Mucosa of gallbladder (tissue), 1 donor: Measurements from ENCODE around the gene CTNNA3. TPM values are rescaled to one million over a fixed set of nuclear protein-coding genes. Genes with fewer than 3 reads are reported as not detected.

ENCODE experiments used
- DNase-seq: peaks from one replicate; pipeline ENCODE4 v3.0.0-alpha.2; 2020; ENCODE audit warnings: low spot score
- total RNA-seq: library from RNA; stranded (reverse); gene quantifications from one replicate; pipeline ENCODE4 v1.2.1, GENCODE V29; 2021
- donor health status: DM: no; HTN: no; CAD: no.

Gene CTNNA3
- total RNA-seq, 1 donor from 2014 or later = 3.7 TPM

DNA sequence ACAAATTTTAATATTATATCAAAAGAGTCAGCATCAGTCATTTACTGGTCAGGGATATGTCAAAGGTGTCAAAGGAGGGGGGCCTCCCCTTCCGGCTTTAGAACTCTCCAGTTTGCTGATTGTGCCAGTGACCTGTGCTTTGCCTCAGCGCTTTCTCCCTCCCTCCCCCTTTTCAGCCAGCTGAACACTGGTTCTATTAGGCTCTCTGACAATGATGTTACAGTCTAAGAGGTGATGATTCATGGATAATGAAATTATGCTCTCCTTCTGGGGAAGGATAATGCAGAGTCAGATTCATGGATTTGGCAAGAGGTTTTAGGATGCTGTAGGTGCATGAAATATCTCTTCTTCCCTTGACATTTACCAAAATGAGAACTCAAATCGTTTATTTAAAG is 764.0 kb downstream of the CTNNA3 start:
- no peak for DNase-seq

DNA sequence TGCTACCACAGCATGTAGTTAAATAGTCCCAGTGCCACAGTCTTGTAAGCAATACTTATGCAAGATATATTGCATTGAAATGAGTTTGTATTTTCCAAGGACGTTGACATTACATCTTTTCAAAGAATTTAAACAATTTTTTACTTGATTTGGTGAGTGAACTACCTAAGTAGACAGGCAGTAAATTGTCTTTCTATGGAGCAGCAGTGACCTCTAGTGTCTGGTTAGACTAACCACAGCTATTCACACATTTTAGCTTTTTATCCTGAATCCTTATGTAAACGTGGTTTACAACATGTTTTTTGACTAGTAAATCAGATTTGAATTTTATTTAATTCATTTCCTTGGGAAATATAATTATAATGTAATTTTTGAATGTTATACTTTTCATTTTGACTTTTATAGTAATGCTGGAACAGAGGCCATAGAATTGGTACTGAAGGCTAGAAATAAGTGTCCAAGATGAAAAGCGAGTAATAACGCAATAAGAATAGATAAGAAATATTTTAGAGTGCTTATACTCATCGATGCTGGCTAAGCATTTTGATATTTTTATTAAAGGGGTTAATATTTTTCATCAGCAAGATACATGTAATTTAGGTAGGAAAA is 764.6 kb downstream of the CTNNA3 start:
- no peak for DNase-seq

- no peak for DNase-seq
These were observed 766.6 kb downstream of the CTNNA3 start for GRCh38 chr10:66929375-66929774.

DNA sequence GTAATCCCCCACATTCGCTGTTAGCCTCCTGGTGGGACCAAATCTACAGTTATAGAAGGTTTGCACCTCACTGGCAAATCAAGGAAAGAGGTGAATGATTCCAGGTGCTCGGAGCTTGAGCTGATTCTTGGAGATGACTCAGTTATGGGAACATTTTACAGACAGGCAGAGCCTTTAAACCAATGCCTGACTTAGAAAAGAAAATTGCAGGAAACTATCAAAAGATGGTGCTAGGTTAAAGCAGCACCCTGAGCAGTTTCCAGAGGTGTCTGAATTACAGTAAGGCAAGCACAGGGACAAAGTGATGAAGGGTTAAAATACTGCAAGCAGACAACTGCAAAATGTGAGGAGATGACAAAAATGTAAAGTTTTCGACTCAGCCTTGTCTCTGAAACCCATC is 767.2 kb downstream of the CTNNA3 start:
- no peak for DNase-seq

DNA sequence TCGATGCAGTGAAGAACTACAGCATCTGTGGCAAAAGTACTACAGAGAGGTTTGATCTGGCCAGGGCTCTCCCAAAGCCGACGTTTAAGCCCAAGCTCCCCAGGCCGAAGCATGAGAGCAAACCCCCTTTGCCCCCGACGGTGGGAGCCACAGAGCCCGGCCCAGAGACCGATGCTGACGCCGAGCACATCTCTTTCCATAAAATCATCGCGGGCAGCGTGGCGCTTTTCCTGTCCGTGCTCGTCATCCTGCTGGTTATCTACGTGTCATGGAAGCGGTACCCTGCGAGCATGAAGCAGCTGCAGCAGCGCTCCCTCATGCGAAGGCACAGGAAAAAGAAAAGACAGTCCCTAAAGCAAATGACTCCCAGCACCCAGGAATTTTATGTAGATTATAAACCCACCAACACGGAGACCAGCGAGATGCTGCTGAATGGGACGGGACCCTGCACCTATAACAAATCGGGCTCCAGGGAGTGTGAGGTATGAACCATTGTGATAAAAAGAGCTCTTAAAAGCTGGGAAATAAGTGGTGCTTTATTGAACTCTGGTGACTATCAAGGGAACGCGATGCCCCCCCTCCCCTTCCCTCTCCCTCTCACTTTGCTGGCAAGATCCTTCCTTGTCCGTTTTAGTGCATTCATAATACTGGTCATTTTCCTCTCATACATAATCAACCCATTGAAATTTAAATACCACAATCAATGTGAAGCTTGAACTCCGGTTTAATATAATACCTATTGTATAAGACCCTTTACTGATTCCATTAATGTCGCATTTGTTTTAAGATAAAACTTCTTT is 767.8 kb downstream of the CTNNA3 start:
- DNase-seq = no peak

GRCh38 chr10:66927251-66927935 is 768.6 kb downstream of the CTNNA3 start:
- DNase-seq = no peak

- no peak for DNase-seq
These were observed 769.2 kb downstream of the CTNNA3 start for GRCh38 chr10:66926841-66927240.

DNA sequence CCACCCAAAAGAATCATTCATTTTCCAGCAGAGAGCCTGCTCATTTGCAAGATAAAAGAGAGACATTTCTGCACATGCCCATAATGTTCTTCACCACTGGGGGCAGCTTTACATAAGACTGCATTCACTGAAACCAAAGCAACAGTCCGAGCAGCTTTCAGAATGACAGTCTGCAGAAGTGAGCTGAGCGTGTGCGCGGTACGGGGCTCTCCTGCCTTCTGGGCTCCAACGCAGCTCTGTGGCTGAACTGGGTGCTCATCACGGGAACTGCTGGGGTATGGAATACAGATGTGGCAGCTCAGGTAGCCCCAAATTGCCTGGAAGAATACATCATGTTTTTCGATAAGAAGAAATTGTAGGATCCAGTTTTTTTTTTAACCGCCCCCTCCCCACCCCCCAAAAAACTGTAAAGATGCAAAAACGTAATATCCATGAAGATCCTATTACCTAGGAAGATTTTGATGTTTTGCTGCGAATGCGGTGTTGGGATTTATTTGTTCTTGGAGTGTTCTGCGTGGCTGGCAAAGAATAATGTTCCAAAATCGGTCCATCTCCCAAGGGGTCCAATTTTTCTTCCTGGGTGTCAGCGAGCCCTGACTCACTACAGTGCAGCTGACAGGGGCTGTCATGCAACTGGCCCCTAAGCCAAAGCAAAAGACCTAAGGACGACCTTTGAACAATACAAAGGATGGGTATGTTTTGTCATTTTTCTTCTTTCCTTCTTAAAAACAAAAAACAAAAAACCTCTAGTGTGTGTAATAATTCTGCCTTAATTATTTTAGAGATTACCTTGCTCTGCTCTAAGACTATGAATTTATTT is 769.9 kb downstream of the CTNNA3 start, which contains the start of gene LRRTM3:
LRRTM3 (plus strand) TSS at position 141 of the 820 bp plus-strand sequence.
- DNase-seq = peak; percentile 61

DNA sequence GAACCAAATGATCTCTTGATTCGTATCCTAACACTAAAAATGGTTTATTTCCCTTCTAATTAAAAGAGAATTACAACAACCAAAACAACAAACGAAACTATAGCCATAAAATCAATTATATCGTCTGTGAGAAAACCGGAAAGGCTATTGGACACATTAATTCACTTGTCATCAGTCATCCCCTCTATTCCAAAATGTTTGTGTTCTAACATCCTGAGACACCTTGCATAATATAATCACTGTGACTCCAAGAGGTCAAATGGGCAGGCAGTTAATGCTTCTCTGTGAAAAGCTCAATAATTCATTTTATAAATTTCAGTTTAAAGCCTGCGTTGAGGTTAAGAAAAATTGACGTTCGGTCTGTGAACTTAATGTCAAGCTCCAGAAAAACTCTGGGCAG is 770.6 kb downstream of the CTNNA3 start:
- no peak for DNase-seq

DNA sequence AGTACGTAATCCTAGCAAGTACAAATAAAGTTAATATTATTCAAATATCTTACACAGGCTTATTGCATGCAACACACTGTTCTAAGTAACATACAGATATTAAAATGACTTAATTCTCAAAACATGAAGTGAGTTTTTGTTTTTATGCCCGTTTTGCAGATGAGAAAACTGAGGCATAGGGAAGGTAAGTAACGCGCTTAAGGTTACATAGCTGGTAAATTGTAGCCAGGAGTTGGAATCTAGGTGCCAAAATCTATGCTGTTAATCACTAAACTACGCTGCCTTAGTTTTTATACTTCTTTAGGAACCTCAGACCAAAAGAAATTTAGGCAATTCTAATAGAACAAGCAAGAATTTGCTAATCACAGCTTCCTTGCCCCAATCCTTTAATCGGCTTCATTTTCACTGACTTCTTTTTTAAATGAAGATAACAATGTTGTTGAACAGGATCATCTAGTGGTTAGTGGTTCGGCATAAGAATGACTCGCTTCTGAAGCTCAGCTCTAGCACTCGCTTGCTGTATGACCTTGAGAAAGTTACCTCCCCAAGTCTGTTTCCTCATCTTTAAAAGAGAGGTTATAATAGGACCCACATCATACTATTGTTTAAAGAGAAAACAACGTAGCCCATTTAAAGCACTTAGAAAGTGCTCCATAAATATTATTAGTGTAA is 771.2 kb downstream of the CTNNA3 start:
- no peak for DNase-seq

DNA sequence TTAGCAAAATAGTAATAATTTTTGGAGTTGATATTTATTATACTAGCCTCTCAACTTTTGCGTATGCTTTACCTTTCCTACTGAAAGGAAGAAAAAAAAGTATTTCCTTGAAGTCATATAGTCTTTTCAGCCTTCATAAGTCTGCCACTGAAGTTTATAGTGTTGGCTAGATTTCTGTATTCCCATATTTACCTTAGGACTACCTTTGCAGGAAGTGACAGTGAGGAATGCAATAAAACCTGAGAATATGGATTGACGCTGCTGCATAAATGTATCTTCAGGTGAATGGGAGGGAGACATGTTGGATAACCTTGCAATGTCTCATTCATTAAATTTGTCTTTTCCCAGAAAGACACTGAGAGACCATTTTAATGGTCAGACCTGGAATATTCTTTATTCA is 776.7 kb downstream of the CTNNA3 start:
- no peak for DNase-seq

- DNase-seq = no peak
These were observed 778.9 kb downstream of the CTNNA3 start for GRCh38 chr10:66917104-66917503.

DNA sequence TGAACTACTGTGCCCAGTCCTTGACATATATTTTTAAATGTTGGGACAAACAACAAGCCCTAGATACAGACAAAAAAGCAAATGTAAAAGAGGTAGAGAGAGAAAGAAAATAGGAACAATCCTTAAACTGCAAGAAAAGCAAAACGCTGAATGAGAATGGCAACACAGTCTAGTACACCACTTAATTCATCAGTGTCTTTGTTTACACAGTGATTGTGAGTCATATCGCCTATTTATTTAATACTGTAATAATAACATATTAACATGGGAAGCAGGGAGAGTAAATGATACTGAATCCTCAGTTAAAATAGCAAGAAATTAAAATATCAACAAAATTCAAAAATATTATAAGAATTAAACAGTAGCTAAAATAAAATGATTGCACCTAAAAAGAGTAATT is 780.0 kb downstream of the CTNNA3 start:
- DNase-seq = no peak

GRCh38 chr10:66910671-66911070 is 785.3 kb downstream of the CTNNA3 start:
- no peak for DNase-seq

DNA sequence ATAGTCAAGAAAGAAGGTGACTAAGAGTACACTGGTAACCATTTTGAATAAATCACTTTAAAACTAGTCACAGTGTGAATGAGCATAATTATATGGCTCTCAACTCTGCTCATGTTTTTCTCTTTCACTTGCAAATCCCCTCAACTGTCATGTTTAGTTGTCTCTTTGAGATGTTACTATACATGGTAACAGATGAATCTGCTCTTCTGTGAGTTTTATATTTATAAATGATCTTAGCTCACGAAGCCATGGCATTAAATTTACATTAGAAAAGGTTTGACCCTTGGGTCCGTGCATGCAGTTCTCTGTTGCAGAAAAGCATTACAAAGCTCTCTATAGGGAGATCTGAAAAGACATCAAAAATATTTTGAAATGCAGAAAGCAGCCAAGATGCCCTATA is 803.1 kb downstream of the CTNNA3 start:
- DNase-seq = no peak

GRCh38 chr10:66888237-66888636 is 807.8 kb downstream of the CTNNA3 start:
- DNase-seq = no peak

GRCh38 chr10:66886848-66887247 is 809.1 kb downstream of the CTNNA3 start:
- no peak for DNase-seq

GRCh38 chr10:66882271-66882670 is 813.7 kb downstream of the CTNNA3 start:
- no peak for DNase-seq

DNA sequence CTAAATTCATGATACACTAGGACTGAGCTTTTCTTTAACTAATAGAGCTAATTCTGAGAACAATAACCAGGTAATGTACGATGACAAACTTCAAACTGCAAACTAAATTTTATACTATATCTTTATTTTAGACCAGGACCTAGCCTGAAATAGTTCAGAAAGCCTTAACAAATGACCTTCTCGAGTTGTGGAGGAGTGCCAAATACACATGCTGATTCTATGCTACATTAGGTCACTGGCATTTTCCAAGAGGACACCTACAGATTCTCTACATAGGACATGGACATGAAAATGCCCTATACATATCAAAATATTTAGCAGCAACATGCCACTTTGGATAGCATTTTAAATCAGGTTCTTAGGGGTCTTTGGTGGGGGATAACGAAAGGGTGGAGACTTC is 814.2 kb downstream of the CTNNA3 start:
- no peak for DNase-seq

DNA sequence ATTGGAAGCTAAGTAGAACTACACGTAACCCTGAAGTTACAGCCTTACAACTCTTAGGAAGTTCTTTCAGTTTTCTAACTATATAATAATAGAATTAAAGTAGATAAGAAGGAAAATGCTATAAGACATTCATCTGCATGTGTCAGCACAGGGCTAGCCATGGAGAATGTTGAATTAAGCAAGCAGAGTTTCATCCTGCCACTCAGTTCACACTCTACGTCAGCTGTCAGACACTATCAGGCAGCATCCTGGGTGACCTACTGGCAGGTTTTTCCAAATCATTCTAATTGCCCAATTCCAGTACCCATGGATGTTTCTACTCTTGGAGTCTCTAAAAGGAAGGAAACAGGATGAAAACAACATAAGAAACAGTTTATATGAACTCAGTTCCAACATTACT is 815.2 kb downstream of the CTNNA3 start:
- DNase-seq = no peak

DNA sequence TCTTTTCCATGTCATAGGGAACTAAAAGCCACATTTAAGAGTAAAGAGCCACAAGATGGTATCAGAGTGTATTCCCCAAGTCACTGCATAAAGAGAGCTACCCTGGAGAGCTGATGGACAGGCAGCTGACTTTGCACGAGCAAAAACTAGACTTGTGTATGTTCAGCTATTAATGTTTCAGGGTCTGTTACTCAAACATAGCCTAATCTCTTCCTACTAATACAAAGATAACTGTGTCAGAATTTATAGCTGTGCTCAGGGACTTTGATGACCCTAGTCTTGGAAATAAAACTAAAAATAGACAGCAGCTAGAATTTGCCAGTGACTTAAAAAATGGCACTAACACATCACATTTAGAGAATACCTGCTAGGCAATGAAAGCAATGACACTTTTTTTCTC is 815.7 kb downstream of the CTNNA3 start:
- DNase-seq = no peak
